NCI-H446 (cell line): ENCODE data around the gene CAPS.

ENCODE experiments used
- DNase-seq, 2 experiments: peaks; one replicate each; lab custom pipeline; 2025; lab: John Stamatoyannopoulos, UW

CAPS gene

DNA sequence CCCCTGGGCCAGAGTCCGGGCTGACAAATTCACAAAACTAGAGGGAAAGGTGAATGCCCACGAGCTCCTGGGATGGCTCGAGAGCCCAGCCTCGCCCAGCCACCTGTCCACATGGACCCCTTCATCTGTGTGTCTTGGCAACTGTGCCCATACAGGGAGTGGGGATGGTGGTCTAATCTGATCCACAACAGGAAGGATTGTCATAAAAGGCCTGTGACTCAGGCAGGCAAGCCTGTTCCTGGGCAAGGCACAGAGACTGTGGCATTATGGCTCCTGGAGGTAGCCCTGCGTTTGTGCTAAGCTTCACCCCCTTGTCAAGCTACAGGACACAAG lies 20.0 kb downstream of the CAPS start:
- no peak for DNase-seq

DNA sequence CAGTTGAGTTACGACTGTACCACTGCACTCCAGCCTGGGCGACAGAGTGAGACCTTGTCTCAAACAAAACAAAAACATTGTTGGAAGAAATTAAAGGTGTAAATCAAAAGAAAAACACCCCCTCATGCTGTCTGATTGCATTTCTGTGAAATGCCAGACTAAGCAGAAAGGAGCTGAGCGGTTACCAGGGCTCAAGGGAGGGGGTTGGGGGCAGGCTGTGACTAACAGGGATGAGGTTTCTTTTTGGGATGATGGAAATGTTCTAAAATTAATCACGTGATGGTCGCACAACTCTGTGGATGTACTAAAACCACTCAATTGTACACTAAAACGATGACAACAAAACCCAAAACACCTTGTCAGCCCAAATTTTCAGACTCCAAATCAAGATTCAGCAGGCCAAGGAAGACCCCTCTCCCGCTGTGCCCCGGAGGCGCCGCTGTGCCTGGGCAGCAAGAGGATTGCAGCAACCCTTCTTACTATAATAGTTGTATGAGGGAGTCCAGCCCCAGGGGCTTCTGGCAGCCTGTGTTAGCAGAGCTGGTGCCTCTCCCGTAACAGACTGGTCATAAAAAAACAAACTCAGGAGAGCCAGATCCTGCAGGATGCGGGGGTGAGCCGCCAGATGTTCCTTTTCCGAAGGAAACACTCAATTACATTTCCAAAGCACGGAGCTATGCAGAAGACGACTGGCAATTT lies 20.9 kb downstream of the CAPS start:
- DNase-seq: no peak

DNA sequence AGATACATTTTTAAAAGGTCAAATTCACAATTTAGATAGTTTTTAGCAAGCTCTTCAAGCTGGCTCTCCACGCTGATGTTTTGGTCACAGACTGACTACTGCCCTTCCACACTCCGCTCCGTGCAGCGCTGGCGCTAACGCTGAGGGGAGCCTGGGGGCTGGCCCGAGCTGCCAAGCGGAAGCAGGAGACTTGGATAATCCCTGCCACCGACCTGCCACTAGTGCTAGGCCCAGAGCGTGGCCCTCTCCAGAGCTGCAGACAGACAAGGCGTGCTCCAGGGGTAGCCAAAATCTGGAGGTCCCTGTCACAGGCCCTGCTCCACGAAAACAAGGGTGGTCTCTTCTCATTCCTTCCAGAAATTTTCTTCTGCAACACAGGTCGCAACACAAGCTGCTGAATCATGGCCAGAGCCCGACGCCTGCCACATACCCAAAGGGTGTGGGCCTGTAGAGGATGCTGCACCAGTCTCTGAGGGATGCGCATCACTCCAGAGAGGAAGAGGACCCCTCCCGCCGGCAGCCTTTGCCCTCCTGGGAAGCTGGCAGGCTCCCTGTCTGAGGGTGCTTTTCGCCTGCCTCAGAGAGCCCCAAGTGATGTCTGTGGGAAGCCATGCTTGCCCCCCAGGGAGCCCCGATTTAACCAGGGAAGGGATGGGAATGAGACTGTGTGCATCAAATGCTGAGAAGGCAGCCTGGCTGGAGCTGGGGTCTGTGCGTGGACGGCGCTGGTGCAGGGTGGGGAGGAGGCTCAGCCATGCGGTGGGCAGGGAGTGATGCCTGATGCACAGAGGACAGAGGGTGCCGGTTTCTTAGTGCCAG lies 21.6 kb downstream of the CAPS start:
- DNase-seq: no peak

DNA sequence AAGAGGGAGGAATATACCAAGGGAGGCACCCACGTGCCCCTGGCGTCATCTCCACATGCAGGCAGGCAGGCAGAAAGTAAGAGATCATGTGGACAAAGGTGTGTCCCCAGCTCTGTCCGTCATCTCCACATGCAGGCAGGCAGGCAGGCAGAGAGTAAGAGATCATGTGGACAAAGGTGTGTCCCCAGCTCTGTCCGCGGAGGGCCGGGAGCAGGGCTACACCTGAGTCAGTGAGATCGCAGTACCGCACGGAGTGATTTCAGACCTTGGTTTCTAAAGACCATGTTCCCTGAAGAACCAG lies 22.2 kb downstream of the CAPS start:
- DNase-seq: no peak

DNA sequence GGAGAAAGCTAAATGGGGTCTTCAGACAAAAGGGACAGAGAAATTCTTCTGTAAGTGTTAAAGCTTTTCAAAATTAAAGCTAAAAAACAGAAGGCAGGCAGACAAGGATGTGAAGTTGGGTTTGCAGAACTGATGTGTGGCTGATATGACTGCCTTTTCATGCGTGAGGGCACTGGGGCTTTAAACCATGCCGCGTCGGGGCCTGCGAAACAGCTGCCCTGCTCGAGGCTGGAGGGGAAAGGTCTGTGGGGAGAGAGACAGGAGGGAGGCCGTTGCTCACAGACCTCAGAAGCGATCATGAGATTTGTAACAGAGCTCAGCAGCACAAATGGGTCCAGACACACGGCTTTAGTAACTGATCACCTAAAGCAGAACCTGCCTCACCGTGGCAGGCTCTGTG lies 23.5 kb downstream of the CAPS start:
- DNase-seq: no peak

DNA sequence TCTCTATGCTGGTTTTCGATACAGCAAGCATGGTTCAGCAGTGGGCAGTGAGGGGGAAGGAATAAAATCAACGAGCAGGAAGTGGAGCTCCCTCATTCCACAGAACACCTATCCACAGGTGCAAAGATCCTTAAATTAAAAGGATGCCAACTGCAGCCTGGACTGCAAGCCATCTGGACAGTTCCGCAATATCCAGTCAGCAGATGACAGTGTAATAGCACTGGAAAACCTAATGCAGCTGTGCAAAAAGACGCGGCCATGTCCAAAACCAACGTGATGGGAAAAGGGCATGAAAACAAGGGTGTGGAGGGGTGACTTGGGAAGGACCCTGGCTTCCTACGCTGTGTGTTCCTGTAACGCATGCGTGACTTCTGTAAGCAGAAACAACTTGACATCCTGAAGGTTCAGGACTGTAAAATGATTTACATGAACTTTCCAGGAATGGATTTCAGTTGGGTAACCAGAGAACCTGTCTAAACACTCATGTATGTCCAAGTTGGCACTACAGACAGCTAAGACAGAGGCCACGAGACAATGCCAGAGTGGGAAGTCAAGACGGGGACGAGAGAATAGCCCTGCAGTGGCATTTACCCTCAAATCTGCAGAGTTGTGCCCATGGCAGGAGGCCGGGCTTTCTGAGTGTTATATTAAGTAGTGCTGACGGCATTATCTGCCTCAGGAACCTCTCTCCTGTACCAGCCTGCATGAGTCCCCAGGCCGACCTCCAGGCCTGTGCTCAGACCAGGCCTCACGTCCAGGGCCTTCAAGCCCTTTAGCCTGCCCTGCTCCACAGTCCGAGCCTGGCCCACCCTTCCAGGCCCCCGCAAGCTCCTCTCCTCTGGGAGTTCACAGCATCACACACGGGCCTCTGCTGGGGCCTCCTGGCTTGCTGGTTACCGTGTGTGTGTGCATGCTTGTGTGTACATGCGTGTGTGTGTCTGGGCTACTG lies 26.5 kb downstream of the CAPS start:
- no peak for DNase-seq

DNA sequence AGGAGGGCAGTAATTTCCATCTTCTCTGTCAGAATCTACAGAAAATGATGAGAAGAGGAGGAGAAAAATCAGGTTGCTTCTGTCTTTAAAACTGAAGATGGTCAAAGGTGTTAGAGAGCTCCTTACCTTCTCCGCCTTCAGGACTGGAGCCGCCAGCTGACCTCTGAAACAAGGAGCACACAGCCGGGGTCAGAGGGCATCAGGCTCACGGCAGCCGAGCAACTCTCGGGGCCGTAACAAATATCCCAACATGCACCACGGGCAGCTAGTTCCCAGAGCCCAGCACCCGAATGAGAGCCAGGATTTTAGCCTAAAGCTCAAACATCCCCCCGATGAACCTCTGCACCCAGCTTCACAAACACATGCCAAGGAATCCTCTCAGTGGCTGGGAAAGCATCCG lies 27.6 kb downstream of the CAPS start:
- no peak for DNase-seq

DNA sequence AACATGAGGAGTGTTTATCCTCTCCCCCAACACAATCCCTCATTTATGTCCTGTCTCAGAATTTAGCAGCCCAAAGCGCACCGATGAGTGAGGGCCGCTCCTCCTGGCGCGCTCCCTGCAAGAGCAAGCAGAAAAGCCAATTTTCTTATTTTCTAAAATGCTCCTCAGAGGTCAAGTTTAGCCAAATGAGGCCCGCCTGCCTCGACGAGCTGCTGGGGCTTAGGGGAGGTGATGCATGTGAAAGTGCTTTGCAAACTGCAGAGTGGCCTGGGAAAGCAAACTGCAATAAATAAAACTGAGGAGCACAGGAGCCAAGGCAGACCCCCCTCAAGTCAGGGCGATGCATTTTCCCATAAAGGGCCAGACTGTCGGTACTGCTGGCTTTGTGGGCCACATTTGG lies 29.0 kb downstream of the CAPS start:
- DNase-seq: no peak

DNA sequence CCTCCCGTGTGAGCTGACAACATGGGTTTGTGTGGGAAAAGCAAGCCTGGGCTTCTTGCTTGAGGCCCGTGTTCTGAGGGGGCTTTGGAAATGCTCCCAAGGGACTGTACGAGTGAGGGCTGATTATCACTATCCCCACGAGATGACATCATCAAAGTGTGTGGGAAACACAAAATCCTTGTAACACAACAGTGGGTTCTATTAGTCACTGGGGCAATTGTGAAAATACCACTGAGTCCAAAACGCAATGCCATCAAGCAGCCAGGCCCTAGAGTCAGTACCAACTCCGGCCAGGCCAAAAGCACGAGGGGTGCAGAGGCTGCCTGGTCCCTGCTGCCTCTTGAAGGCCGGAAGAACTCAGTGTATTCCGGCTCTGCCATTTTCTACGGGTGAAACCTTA lies 29.6 kb downstream of the CAPS start:
- DNase-seq: no peak

DNA sequence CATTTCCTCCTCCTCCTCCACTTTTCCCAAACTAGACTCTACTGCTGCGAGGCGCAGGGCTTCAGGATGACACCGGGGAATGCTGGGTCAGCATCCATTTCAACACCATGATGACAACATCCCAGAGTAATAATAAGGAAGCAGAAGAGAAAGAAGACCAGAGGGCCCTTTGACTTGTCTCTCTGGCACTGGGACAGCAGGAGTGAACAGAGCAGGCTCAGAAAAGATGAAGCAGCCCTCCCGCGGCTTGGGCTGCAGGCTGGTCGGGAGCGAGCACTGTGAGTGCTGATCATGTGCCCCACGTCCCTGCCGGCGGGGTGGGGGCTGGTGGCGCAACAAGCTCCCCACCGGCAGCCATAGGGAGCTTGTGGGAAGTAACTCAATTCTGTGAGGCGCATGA lies 33.4 kb downstream of the CAPS start:
- DNase-seq: no peak

DNA sequence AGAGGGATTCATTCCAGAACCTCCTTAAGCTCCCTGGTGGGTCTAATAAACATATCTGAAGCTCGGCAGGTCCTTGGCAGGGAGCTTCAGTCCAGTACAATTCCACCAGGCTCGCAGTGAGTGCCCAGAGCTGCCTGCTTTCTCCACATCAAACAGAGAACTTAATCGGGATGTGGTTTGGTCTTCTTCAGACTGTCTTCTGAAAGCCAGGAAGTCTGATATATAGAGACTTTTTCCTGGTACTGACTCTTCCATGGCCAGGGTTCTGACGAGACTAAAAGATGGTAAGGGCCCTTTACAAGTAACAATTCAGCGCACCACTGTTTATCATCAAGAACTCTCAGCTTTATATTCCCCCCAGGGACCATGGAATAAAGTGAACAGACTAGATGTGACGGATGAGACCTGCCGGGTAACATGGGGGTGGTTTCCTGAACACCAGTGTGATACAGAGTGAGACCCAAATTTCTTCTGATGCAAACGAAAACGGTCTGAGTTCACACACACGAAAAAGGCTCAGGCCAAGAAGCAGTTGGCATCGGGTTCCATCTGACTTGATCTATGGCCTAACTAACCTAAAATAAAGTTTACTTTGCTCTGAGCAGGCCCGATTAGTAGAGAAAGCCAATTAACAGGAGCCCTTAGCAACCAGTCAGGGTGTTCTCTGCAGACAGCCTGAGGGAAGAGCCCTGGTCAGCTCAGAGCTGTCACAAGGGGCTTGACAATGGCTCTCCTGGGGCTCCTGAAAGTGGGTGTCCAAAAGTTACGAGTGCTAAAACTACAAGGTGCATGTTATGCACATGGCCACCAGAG lies 34.9 kb downstream of the CAPS start:
- DNase-seq: no peak

DNA sequence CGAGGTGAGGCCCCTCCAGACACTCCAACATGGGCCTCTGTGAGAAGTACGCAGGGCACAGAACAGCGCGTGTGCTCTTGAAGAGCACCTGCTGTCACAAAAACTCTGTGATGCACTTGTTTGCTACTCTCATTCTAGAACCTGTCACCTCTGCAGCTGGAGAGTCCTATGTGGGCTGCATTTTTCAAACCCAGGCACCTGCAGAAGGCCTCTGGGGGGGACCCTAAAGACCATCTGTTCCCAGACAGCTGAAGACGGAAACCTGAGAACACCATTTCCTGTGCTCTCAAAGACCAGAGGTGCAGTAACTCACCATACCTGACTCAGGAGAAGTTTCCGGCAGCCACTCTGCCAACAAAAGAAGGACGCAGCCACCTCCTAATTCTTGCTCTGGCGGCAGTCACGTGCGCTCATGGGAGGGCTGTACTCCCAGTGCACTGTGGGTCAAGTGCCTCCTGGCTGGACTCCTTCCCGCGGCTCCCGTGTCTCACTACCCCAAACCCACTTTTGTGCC lies 35.8 kb downstream of the CAPS start:
- no peak for DNase-seq

DNA sequence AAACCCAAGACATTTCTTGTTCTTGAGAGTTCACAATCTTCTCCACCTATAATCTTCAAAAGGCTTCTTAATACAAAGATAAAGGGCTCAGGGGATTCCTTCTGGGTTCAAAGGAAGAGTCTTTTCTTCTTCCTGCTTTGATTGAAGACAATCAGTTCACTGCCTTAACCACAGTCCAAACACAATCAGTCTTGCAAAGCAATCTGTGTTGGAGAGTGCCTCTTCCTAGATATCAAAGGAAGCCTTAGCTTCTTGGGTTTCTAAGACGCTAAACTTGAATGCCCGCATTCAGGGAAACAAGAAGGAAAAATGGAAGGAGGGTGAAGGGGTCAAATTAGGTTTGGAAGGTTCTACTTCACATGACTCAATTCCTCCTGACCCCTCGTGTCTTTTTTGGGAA lies 36.7 kb downstream of the CAPS start:
- DNase-seq: no peak

DNA sequence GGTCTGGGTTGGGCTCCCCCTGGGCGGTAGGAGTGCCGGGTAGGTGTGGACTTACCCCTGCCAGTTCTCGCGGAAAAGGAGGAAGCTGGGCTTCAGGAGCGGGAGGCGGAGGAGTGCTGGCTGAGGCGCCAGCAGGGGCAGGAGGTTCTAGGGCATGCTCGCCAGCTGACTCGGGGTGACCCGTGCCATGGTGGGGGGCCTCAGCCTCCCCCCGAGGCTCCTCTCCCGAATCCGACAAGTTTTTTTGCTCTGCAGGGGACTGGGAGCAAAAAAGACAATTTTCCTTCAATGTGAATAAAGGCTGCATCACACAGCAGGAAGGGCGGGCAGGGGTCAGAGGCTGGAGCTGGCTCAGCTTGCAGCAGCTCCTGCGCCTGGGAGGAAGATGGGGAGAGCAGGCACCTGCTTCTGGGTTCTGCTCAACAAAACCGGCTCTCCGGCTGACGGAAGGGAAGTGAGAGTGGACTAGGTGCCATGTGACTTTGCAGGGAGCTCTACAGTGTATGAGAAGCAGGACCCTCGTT lies 37.3 kb downstream of the CAPS start:
- DNase-seq: no peak

DNA sequence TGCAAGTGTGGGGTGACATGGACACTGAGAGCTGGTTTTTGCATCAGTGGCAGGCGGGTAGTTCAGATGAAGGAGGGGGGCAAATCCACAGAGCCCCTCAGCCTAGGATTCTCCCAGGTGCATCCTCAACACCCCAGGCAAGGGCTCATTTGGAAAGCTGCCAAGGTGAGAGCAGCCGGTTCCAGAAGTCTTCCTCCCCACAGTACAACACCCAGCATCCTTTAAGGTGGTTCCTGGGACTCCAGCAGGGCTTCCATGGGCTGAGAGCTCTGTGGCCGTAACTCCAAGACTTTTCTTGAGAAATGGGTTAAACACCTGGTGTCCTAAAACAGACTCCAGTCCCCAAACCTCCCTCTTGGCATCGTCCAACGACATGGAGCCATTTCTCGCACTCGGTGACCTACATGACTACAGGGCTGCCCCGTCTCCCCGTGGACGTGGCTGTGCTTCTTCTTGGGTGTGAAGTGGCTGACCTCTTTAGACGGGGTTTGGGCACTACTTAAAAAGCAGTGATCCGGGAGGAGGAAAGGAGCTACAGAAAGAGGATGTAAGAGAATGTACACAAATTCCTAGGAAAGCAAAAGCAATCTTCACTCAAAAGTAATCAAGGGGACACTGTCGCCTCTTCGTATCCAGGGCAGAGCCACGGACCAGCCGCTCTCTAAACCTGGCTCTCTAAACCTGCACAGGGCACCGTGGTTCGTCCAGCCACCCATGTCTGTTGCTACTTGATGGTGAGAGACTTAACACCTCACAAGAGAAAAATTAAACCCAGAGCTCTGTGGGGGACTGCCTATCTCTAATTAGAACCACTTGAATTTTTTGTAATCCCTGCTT lies 38.4 kb downstream of the CAPS start:
- DNase-seq: no peak

DNA sequence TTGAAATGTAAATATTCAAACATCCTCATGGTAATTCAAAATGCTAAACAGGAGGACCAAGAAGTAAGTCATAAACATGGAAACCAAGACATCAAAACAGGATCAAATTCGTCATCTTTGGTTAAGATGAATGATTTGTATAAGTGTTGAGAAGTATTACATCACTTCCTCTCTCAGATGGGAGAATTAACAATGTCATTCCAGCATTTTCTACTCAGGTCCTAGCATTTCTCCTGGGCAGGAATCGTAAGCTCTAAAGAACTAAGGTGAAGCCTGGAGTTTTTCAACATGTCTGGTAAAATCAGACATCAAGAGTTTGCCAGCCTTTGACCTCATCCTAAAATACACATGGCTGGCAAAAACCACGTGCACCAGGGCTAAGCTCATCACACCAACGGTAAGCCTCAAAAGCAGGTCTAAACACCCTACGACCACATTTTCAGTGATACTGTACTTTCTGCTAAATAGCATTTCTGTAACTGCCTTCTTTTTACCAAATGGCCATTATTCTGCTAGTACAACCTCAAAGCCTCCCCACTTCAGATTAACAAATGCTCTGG lies 39.1 kb downstream of the CAPS start:
- DNase-seq: no peak

DNA sequence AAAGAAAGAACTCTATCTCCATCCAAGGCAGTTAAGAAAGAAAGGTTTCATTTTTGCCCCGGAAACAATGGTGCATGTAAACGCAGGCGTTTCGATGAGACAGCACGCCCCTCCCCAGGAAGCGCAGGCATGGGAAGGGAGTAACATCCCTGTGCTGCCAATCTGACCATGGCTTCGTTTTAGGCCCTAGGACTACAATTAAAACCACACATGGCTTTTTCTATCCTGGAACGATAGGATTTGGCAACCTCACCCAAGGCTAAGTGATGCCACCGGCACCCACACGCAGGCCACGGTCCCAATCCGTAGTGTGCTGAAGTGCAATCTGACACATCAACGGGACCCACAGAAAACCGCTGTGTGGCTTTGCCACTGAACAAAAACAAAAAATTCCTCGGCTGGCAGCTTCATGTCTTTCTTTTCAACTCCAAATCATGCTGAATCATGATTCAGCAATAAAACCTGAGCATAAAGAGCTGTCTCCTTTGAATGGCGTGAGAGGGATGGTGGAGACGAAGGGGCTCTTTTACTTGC lies 39.7 kb downstream of the CAPS start:
- DNase-seq: no peak

DNA sequence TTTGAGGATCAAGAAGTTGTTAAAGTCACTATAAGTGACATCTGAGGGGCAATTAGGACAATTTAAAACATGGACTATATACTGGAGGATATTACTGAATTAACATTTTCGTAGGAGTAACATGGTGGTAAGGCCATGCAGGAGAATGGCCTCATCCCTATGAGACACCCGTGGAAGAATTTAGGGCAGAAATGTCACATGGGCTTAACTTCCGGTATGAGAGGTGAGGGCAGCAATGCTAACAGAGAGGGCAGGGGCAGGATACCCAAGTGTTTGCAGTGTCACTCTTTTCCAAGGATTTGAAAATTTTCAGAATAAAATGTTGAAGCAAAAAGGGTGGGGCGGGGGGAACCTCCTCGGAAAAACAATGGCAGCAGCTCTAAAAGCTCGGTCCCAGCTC lies 40.2 kb downstream of the CAPS start:
- no peak for DNase-seq

DNA sequence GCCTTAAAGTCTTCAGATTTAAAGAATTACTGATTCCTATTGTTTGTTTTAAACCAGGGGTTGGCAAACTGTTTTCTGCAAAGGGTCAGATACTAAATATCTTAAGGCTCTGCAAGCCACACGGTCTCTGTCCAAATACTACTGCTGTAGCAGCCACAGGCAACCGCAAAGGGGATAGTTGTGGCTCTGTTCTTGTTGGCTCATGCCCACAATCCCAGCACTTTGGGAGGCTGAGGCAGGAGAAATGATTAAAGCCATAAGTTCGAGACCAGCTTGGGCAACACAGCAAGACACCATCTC lies 41.5 kb downstream of the CAPS start:
- no peak for DNase-seq

DNA sequence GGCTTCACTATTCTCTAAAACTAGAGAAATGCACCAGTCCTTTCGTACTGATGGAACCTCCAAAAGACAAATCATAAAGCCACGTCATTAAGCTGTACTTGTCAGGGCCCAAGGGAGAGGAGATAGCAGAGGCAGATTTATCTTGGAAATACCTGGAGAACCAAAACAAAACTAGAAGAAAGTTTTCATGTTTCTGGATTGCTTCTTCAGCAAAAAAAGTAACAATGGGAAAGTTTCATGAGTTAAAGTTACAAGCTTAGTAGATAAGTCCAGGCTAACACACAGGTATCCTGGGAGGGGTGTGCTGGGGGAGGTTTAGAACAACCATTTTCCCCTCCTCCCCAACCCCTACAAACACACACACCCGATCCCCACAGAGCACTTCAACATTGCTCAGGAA lies 42.3 kb downstream of the CAPS start:
- no peak for DNase-seq
